HCT116 (cell line): ENCODE data around the gene ZFR2. TPM values are rescaled to one million over a fixed set of nuclear protein-coding genes. Genes with fewer than 3 reads are reported as not detected.
A peak's percentile ranks its signal among the peaks of the same experiment; 100 is the strongest.

Experiments
- ATAC-seq: fragments of 200-7000 bp; cut with Tn5 transposase; 2 replicates; pipeline ENCODE4 v1.9.1; 2020; ENCODE audit warnings: mild to moderate bottlenecking, moderate library complexity
- BruUV-seq: library from RNA; stranded (reverse); fragments of 400-500 nt; replicated peaks from 2 replicates; lab custom pipeline; 2021; lab: Mats Ljungman, UMichigan
- CTCF ChIA-PET: fragments of 300-600 bp; sonication (Branson Sonifier 250); formaldehyde crosslinking; loops from one replicate; lab custom pipeline; 2021; ENCODE audit warnings: antibody characterized with exemption; lab: Charles Lee
- POLR2A ChIA-PET: fragments of 300-600, 350-600 bp; sonication (Branson Sonifier 250); formaldehyde crosslinking; loops from one replicate; lab custom pipeline; 2021; ENCODE audit warnings: antibody characterized with exemption; lab: Charles Lee
- RAD21 ChIA-PET, 2 experiments: fragments of 300-600 bp; sonication (Branson Sonifier 250); formaldehyde crosslinking; loops; one replicate each; lab custom pipeline; 2023; ENCODE audit warnings: low total read pairs in 2 of 2; ENCODE audit not compliant: uncharacterized antibody in 2 of 2, unreplicated experiment in 2 of 2, low non-redundant PET in 1 of 2; lab: Charles Lee
- DNase-seq: peaks from one replicate; pipeline ENCODE4 v3.0.0-alpha.2; 2010; ENCODE audit warnings: low read depth, low spot score
- H2AFZ ChIP-seq: fragments of 200-600 bp; shearing (Covaris generic), sonication (generic); 2 replicates; pipeline ENCODE4 v1.6.1; 2017; ENCODE audit warnings: low read depth, mixed run types, mixed read lengths, antibody characterized with exemption, low read length; ENCODE audit not compliant: poor library complexity, severe bottlenecking
- H3K27ac ChIP-seq: 2 replicates; pipeline ENCODE4 v1.5.1; 2012; ENCODE audit warnings: low read depth, low read length
- H3K27me3 ChIP-seq: fragments of 200-600 bp; sonication (generic); 2 replicates; pipeline ENCODE4 v1.6.1; 2016; ENCODE audit warnings: mixed run types, low read length, mixed read lengths; ENCODE audit not compliant: insufficient read depth
- H3K36me3 ChIP-seq, 2 experiments: fragments of 200-500 bp in 1 of 2; fragments of 200-600 bp in 1 of 2; sonication (Bioruptor generic) in 1 of 2; sonication (generic) in 1 of 2; 2 replicates each; pipeline versions ENCODE4 v1.5.1 to v1.6.1; 2014 to 2016; ENCODE audit warnings: low read length in 2 of 2, inconsistent platforms in 1 of 2, mixed read lengths in 1 of 2, mixed run types in 1 of 2; ENCODE audit not compliant: insufficient read depth in 2 of 2, control insufficient read depth in 1 of 2
- H3K4me1 ChIP-seq, 2 experiments: fragments of 200-600 bp in 1 of 2; sonication (generic) in 1 of 2; 2 replicates each; pipeline versions ENCODE4 v1.5.1 to v1.6.1; 2012 to 2017; ENCODE audit warnings: low read length in 2 of 2, inconsistent platforms in 1 of 2, mild to moderate bottlenecking in 1 of 2, mixed read lengths in 1 of 2, mixed run types in 1 of 2, moderate library complexity in 1 of 2; ENCODE audit not compliant: insufficient read depth in 2 of 2, control insufficient read depth in 1 of 2
- H3K4me2 ChIP-seq: fragments of 200-600 bp; sonication (generic); 2 replicates; pipeline ENCODE4 v1.6.1; 2017; ENCODE audit warnings: mixed run types, low read length, mixed read lengths
- H3K4me3 ChIP-seq, 2 experiments: fragments of 200-600 bp in 1 of 2; sonication (generic) in 1 of 2; replicated peaks in 1 of 2; 2 replicates each; pipeline ENCODE4 v1.5.1; 2011 to 2016; ENCODE audit warnings: low read length in 2 of 2, control low read depth in 1 of 2, low read depth in 1 of 2, mild to moderate bottlenecking in 1 of 2, mixed read lengths in 1 of 2, mixed run types in 1 of 2
- H3K79me2 ChIP-seq: fragments of 200-600 bp; sonication (generic); 2 replicates; pipeline ENCODE4 v1.6.1; 2017; ENCODE audit warnings: mild to moderate bottlenecking, mixed run types, low read length, moderate library complexity, mixed read lengths; ENCODE audit not compliant: insufficient read depth
- H3K9ac ChIP-seq: fragments of 200-600 bp; sonication (generic); 2 replicates; pipeline ENCODE4 v1.6.1; 2016; ENCODE audit warnings: low read length, mixed read lengths
- H3K9me2 ChIP-seq: fragments of 200-600 bp; sonication (generic), shearing (Covaris generic); 2 replicates; pipeline ENCODE4 v1.6.1; 2017; ENCODE audit warnings: mixed run types, mild to moderate bottlenecking, moderate library complexity; ENCODE audit not compliant: insufficient read depth
- H3K9me3 ChIP-seq, 2 experiments: fragments of 200-500 bp in 1 of 2; fragments of 200-600 bp in 1 of 2; sonication (Bioruptor generic) in 1 of 2; sonication (generic) in 1 of 2; 2 replicates each; pipeline ENCODE4 v1.6.1; 2014 to 2017; ENCODE audit warnings: low read length in 2 of 2, mixed read lengths in 2 of 2, inconsistent platforms in 1 of 2, low read depth in 1 of 2, mild to moderate bottlenecking in 1 of 2, mixed run types in 1 of 2, moderate library complexity in 1 of 2; ENCODE audit not compliant: control insufficient read depth in 1 of 2, insufficient read depth in 1 of 2
- H4K20me1 ChIP-seq: fragments of 200-600 bp; sonication (generic), shearing (Covaris generic); 2 replicates; pipeline ENCODE4 v1.6.1; 2017; ENCODE audit warnings: mixed run types, mild to moderate bottlenecking, moderate library complexity; ENCODE audit not compliant: insufficient read depth
- CBX3 ChIP-seq: IDR thresholded peaks from 2 replicates; pipeline ENCODE4 v1.6.1; 2012; ENCODE audit warnings: low read depth
- CEBPB ChIP-seq: IDR thresholded peaks from 2 replicates; pipeline ENCODE4 v1.6.1; 2012; ENCODE audit warnings: low read depth
- ELF1 ChIP-seq: IDR thresholded peaks from 2 replicates; pipeline ENCODE4 v1.6.1; 2012; ENCODE audit warnings: low read depth, borderline replicate concordance
- EZH2 ChIP-seq: fragments of 200-600 bp; sonication (generic); IDR thresholded peaks from 2 replicates; pipeline ENCODE4 v1.6.1; 2017; ENCODE audit warnings: antibody characterized with exemption, mixed run types
- EZH2phosphoT487 ChIP-seq: fragments of 200-600 bp; IDR thresholded peaks from 2 replicates; pipeline ENCODE4 v1.6.1; 2018; ENCODE audit warnings: antibody characterized with exemption, borderline replicate concordance
- JUND ChIP-seq: IDR thresholded peaks from 2 replicates; pipeline ENCODE4 v1.6.1; 2012
- POLR2A ChIP-seq: IDR thresholded peaks from 2 replicates; pipeline ENCODE4 v1.7.0; 2011; ENCODE audit warnings: borderline replicate concordance; ENCODE audit not compliant: insufficient read depth, insufficient read length; ENCODE audit errors: extremely low read depth
- RAD21 ChIP-seq: IDR thresholded peaks from 2 replicates; pipeline ENCODE4 v1.6.1; 2012; ENCODE audit warnings: low read depth, mild to moderate bottlenecking
- SIN3A ChIP-seq: IDR thresholded peaks from 2 replicates; pipeline ENCODE4 v1.6.1; 2012; ENCODE audit warnings: low read depth
- SP1 ChIP-seq: IDR thresholded peaks from 2 replicates; pipeline ENCODE4 v1.6.1; 2012; ENCODE audit warnings: low read depth
- TCF7L2 ChIP-seq: IDR thresholded peaks from 2 replicates; pipeline ENCODE4 v1.7.0; 2011; ENCODE audit warnings: borderline replicate concordance, inconsistent platforms; ENCODE audit not compliant: insufficient read depth, insufficient read length; ENCODE audit errors: extremely low read depth
- ZFX ChIP-seq: fragments of 450-650 bp; IDR thresholded peaks from 2 replicates; pipeline ENCODE4 v1.6.1; 2017
- ZNF274 ChIP-seq: fragments of 200-500 bp; sonication (Bioruptor generic); IDR thresholded peaks from 2 replicates; pipeline ENCODE4 v1.6.1; 2014; ENCODE audit warnings: mild to moderate bottlenecking, low read depth, low read length, inconsistent platforms
- intact Hi-C: fragments of 100-400 bp; cut with micrococcal nuclease; formaldehyde crosslinking; loops from 2 replicates; pipeline ENCODE4 v1.10.0; 2022
- total RNA-seq: library from RNA; stranded (reverse); gene quantifications from one replicate; pipeline ENCODE4 v1.2.1, GENCODE V29; 2021; ENCODE audit not compliant: unreplicated experiment
- TF ChIP-seq, protein P1 (sequence below): IDR thresholded peaks from 2 replicates; pipeline ENCODE4 v1.6.1; 2011; ENCODE audit warnings: mild to moderate bottlenecking, low read length, moderate library complexity; ENCODE audit not compliant: insufficient replicate concordance; ENCODE audit errors: extremely low read depth

ZFR2 gene
- total RNA-seq, 1 experiment from 2014 or later: 0.34 TPM

DNA sequence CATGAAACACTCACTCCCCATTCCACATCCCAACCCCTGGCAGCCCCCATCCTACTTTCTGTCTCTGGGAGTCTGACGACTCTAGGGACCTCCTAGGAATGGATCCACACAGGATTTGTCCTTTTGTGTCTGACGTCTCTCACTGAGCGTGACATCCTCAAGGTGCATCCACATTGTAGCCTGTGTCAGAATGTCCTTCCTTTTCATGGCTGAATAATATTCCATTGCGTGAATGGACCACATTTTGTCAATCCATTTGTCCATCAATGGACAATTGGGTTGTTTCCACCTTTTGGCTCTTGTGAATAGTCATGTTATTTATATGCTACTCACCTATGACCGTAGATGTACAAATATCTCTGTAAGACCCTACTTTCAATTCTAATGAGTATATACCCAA lies 47.2 kb upstream of the ZFR2 start:
- no peak for ATAC-seq
- H3K4me1 ChIP-seq: peaks cover 0 to 6% of the 10 kb centered on the region in 2 experiments; a peak in 3 of 4 replicates
- no peak overlapping the region for H3K4me2 ChIP-seq
- H3K9ac ChIP-seq: no peak overlapping the region
- intact Hi-C loops: no loop called here
- H3K9me3 ChIP-seq: peaks cover 0 to 5% of the 10 kb centered on the region in 2 experiments; a peak in 1 of 4 replicates
- no peak overlapping the region for H3K4me3 ChIP-seq
- POLR2A ChIA-PET: no interaction called here
- H3K9me2 ChIP-seq: no peaks in the 10 kb centered on the region
- no peaks in the 10 kb centered on the region for H3K79me2 ChIP-seq
- no peak overlapping the region for H2AFZ ChIP-seq
- TF ChIP-seq ZFX (no peak), SP1 (no peak), SIN3A (no peak), POLR2A (no peak), ELF1 (no peak), TCF7L2 (no peak), CBX3 (no peak), RAD21 (no peak), CEBPB (no peak), EZH2phosphoT487 (no peak), ZNF274 (no peak)
- TF ChIP-seq, all 23 proteins: peak for 0
- ChIA-PET CTCF (no interaction called here), RAD21 (no interaction called here)
- DNase-seq: no peak
- no peak overlapping the region for H3K27ac ChIP-seq
- no TSS peak for BruUV-seq
- H4K20me1 ChIP-seq: no peaks in the 10 kb centered on the region
- no peaks in the 10 kb centered on the region for H3K27me3 ChIP-seq
- H3K36me3 ChIP-seq: no peaks in the 10 kb centered on the region

DNA sequence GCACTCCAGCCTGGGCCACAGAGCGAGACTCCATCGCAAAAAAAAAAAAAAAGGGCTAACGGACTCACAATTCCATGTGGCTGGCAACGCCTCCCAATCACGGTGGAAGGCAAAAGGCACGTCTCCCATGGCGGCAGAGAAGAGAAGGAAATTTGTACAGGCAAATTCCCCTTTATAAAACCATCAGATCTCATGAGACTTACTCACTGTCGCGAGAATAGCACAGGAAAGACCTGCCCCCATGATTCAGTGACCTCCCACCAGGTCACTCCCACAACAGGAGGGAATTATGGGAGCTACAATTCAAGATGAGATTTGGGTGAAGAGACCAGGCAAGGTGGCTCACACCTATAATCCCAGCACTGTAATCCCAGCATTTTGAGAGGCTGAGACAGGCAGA lies 45.4 kb upstream of the ZFR2 start:
- POLR2A ChIA-PET: interaction anchor here (1.0 to 1.2 kb wide), 2 partner anchors 15 to 74 kb away, joined by 3 to 4 read pairs; no protein-coding TSS in a partner anchor
- no peak for TF ChIP-seq EZH2
- TF ChIP-seq, protein P1, sequence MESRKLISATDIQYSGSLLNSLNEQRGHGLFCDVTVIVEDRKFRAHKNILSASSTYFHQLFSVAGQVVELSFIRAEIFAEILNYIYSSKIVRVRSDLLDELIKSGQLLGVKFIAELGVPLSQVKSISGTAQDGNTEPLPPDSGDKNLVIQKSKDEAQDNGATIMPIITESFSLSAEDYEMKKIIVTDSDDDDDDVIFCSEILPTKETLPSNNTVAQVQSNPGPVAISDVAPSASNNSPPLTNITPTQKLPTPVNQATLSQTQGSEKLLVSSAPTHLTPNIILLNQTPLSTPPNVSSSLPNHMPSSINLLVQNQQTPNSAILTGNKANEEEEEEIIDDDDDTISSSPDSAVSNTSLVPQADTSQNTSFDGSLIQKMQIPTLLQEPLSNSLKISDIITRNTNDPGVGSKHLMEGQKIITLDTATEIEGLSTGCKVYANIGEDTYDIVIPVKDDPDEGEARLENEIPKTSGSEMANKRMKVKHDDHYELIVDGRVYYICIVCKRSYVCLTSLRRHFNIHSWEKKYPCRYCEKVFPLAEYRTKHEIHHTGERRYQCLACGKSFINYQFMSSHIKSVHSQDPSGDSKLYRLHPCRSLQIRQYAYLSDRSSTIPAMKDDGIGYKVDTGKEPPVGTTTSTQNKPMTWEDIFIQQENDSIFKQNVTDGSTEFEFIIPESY: peak; percentile 77
- peak; percentile 12 for TF ChIP-seq POLR2A
- TF ChIP-seq JUND: no peak
- TF ChIP-seq TCF7L2: no peak
- no peak for TF ChIP-seq SP1
- peak; percentile 74 for ATAC-seq

More for the DNA sequence above, 45.4 kb upstream of the ZFR2 start:
- intact Hi-C loops: no loop called here
- CTCF ChIA-PET: no interaction called here
- H3K79me2 ChIP-seq: no peaks in the 10 kb centered on the region
- peaks cover 0 to 6% of the 10 kb centered on the region in 2 experiments; a peak in 3 of 4 replicates for H3K4me1 ChIP-seq
- H4K20me1 ChIP-seq: no peaks in the 10 kb centered on the region
- H2AFZ ChIP-seq: no peak overlapping the region
- peak overlapping the region in 1 of 2 experiments; percentile 13; a peak in 1 of 4 replicates for H3K4me3 ChIP-seq
- BruUV-seq: no TSS peak
- H3K9me2 ChIP-seq: no peaks in the 10 kb centered on the region
- no peaks in the 10 kb centered on the region for H3K36me3 ChIP-seq
- no peak overlapping the region for H3K9ac ChIP-seq
- peak; percentile 6 for DNase-seq
- RAD21 ChIA-PET: no interaction called here
- peak overlapping the region; percentile 15; the same call in 1 of the 2 replicates for H3K4me2 ChIP-seq
- H3K27ac ChIP-seq: no peak overlapping the region
- H3K9me3 ChIP-seq: peaks cover 0 to 6% of the 10 kb centered on the region in 2 experiments; a peak in 1 of 4 replicates
- H3K27me3 ChIP-seq: no peaks in the 10 kb centered on the region
